ENCODE results near the gene CPEB3.

CPEB3 gene

DNA sequence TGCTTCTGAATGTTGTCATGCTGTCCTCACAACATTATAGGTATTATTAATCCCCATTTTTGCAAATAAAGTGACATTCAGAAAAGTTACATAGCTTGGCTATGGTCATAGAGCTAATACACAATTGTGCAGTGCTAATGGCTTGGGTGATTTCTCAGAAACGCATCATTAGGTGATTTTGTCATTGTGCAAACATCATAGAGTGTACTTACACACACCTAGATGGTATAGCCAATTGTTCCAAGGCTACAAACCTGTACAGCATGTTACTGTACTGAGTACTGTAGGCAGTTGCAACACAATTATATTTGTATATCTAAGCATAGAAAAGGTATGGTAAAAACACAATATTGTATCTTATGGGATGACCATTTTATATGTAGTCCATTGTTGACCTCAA lies 276.3 kb downstream of the CPEB3 start:
- no peak for DNase-seq

DNA sequence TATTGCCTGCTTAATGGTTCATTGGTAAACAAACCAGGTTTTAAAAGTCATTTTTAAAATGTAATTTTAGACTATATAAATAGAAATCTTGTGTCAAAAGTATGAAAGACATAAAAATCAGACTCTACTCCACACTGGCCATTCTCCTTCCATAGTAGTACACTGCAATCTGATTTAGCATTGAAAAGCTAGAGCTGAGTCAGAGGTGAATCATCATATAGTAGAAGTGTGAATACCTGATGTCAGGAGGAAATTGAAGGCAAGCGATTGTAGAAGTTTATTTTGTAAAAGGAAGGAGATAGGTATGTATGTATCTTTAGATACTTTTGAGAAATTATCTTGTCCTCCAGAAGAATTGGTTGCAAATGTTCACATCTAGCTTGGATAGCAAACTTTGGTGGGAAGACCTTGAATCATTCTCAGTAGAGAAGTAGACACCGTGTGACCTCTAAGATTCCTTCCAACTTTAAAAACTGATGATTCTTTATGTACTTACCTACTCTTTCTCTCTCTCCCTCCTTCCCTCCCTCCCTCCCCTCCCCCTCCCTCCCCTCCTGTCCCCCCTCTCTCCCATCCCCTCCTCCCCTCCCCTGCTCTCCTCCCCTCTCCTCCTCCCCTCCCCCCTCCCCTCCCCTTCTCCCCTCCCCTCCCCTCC lies 279.2 kb downstream of the CPEB3 start:
- no peak for DNase-seq

DNA sequence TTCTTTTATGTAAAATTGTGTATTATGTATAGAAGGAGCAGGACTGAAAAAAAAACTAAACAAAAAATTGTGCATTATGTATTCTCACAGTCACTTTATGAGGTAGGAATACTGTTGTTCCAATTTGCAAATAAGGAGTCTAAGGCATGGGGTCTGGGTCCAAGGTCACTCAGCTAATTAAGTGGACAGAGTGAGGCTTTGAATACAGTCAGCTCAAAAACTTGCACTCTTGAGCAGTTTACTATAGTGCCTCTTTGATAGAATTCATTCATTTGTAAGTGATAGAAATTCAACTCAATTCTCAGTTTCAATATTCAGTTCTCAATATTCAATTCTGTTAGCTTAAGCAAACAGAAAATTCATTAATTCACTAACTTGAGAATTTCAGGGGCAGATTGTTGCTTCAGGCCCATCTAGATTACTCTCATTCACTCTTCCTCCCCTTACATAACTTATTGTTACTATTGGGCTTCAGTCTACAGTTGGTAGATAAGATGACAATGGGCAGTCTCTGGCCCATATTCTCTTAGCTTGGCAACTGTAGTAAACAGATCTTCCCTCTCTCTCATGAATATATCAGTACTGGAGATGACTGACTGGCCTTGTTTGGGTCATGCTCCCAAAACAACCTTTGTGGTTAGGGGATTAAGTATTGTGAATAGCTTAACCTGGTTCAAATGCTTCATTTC lies 280.7 kb downstream of the CPEB3 start:
- DNase-seq = no peak

DNA sequence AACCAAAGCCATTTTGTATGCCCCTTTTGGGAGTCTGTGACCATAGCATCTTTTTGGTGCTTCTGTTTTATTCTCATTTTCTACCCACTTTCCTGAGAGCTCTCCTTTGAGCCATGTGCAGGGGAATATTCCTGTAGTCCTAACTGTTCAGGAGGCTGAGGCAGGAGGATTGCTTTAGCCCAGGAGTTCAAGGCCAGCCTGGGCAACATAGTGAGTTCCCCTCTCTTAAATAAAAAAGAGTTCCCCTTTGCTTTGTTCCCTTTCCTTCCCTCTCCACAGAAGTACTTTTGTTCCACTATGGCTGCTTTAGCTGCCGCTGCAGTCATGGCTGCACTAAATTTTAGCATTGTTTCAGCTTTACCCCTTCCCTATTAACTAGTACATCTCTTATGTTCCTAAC lies 281.4 kb downstream of the CPEB3 start:
- no peak for DNase-seq

DNA sequence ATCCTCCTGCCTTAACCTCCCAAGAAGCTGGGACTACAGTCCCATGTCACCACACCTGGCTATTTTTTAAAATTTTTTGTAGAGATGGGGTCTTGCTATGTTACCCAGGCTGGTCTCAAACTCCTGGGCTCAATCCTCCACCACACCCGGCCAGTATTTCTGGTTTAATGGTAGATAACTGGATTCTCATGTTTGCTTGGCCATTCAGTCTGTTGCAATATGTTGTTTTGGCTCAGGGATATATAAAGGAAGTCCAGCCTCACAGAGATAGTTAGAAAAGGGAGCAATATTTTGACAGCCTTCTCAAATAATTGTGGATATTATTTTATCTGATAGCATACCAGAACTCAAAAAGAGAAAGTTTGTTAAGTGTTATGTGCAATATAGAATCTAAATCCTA lies 284.9 kb downstream of the CPEB3 start:
- no peak for DNase-seq

DNA sequence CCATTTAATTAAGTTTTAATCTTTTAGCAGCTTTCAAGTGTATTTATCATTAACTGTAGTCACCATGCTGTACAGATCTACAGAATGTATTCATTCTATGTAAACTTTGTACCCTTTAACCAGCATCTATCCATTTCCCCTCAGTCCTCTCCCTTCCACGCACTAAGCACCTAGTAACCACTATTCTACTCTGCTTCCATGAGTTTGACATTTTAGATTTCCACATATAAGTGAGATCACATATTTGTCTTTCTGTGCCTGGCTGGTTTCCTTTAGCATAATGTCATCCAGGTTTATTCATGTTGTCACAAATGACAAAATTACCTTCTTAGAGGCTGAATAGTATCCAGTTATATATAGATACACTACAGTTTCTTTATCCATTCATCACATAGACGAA lies 287.6 kb downstream of the CPEB3 start:
- no peak for DNase-seq

DNA sequence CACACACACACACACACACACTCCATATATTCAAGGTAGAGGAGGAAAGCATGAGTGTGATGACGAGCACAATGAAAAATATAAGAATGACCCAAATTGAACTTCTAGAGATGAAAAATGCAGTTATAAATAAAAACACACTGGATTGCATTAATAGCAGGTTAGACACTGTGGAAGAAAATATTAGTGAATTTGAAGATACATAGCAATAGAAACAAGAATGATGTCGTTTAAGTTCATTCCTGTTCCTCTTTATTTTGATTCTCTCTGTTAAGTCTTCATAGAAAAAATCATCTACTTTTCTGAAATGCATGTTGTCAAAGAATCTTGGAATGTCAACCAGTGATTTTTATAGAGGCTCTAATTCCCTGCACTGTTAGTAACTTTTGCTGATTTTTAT lies 288.9 kb downstream of the CPEB3 start:
- no peak for DNase-seq

DNA sequence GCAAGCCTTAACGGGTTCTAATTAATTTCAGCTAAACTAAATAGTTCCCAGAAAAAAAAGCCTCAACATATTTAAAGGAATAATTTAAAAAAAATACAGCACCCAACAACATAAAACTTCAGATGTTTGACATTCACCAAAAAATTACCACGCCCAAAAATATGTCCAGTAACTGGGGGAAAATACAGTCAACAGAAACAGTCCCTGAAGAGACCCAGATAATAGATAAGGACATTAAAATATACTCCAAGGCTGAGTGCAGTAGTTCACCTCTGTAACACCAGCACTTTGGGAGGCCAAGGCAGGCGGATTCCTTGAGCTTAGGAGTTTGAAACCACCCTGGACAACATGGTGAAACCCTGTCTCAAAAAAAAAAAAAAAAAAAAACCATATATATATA lies 289.3 kb downstream of the CPEB3 start:
- no peak for DNase-seq

All from NCI-H524 (cell line).